Panc1 (cell line): ENCODE measurements around the gene DCAF10.

Experiments used
- REST ChIP-seq, 2 experiments: IDR thresholded peaks; 2 replicates each; pipeline ENCODE4 v1.6.1; 2011 to 2012; ENCODE audit warnings: low read depth in 2 of 2, control low read depth in 1 of 2, low read length in 1 of 2, mild to moderate bottlenecking in 1 of 2, moderate library complexity in 1 of 2; ENCODE audit not compliant: insufficient read depth in 1 of 2
- SIN3A ChIP-seq: IDR thresholded peaks from 2 replicates; pipeline ENCODE4 v1.6.1; 2012; ENCODE audit warnings: low read depth, mild to moderate bottlenecking, low read length, moderate library complexity, borderline replicate concordance; ENCODE audit not compliant: insufficient read depth

GRCh38 chr9:37876376-37876775, 75.8 kb downstream of the DCAF10 start:
- TF ChIP-seq SIN3A (no peak), REST (IDR thresholded peaks at IDR 0.05; ENCODE audit: insufficient read depth in 1 of 2, low read depth in 2 of 2, low read length in 1 of 2) (no peak)
